Medulla oblongata (tissue), 1 donor: Measurements from ENCODE around the gene PRSS36.
"Not testable (repeated sequence)": the region's sequence is repeated elsewhere in the genome, so short reads cannot be mapped to it uniquely, and the experiment has no call there.

ENCODE experiments used
- DNase-seq: peaks from one replicate; pipeline ENCODE4 v3.0.0-alpha.2; 2015; ENCODE audit errors: extremely low spot score

Gene PRSS36

DNA sequence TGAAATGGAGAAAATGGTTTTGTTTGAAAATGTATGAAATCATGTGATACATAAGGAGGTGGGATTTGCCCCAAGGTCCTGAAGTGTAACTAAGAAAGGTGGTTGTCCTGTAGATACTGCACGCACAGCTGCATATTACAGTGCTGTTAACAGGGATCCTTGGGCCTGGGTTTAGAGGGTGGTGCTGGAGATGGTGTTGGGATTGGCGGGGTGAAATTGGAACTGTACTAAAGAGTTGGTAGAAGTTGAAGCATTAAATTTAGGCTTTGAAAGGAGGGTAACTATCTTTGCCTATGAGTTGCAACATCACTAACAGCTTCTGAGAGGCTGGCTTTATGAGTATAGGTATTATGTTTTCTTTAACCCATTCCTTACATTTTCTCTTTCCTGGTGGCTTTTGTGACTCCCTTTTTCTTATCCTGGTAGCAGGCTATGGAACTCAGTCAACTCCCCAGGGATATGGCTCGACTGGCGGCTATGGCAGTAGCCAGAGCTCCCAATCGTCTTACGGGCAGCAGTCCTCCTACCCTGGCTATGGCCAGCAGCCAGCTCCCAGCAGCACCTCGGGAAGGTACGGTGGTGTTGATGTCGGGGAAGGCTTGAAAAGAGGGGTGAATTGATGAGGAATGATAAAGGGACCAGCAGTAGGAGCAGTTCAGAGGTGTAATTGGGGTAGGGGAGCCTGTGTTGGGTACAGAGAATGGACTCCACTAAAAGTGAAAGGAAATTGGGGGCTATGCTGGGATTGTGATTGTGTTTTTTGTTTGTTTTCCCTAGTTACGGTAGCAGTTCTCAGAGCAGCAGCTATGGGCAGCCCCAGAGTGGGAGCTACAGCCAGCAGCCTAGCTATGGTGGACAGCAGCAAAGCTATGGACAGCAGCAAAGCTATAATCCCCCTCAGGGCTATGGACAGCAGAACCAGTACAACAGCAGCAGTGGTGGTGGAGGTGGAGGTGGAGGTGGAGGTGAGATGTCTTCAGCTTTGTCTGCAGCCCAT is 33.9 kb upstream of the PRSS36 start:
- no peak for DNase-seq

DNA sequence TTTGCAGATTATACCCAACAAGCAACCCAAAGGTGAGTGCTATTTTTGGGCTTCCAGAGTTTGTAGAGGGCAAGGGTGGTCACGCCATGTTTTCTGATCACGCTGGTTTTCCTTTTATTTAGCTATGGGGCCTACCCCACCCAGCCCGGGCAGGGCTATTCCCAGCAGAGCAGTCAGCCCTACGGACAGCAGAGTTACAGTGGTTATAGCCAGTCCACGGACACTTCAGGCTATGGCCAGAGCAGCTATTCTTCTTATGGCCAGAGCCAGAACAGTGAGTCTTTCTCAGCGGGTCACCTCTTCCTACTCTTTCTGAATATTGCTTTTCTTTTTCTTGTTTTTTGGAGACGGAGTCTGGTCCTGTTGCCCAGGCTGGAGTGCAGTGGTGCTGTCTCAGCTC is 32.5 kb upstream of the PRSS36 start:
- no peak for DNase-seq

DNA sequence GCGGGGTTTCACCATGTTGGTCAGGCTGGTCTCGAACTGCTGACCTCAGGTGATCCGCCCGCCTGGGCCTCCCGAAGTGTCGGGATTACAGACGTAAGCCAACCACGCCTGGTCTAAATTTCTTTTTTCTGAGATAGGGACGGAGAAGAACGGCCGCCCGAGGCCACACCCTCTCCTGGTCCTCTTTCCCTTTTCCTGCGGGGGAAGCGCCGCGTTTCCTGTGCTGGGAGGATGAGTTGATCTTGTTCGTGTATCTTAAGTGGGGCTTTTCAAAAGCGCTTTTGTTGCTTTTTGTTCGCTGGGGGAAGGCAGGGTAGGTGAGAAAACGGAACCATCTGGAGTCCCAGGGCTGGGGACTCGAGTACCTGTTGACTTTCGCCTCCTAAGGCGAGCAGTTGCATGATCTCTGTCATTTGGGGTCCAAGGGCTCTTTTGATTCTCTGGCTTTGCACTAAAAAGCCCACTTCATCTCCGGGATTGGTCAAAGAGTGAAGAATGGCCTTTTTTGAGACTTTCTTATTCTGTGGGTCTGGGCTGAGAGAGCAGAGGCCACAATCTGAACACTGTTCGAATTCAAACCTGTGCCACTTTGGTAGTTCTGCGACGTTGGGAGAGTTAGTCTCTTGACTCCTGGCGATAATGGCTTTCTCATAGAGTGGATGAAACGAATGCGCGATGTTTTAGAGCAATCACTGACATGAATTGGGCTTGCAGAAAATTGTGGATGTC is 31.4 kb upstream of the PRSS36 start:
- peak; percentile 26 for DNase-seq

DNA sequence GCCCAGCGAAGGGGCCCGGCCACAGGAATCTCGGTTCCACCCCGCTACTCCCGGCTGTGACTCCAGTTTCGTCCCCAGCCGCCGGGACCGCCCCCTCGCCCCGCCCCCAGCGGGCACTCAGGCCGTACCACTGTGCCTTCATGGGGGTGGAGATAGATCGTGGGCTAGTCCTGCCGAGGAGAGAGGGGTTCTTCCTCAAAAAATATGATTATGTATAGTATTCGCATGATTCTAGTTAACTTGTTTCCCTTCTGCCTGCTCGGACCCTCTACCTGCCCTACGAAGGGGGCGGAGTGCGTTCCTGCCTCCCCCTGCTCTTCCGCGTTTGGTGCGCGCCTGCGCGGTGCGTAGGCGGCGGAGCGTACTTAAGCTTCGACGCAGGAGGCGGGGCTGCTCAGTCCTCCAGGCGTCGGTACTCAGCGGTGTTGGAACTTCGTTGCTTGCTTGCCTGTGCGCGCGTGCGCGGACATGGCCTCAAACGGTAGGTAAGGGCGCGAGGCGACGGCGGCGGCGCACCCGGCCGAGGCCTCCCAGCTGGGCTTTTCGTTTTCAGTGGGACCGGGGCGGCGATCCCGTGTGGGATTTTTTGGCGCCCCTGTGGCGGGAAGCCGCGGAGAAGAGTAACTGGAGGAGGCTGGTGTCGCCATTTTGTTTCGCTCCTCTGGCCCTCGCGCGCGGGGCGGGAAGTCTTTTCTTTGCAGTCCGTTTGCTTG is 30.0 kb upstream of the PRSS36 start, which contains the start of gene FUS:
Gene FUS, plus strand, starts transcription at position 393 of the 713 bp plus-strand sequence. Its CDS starts 76 bp downstream, at position 469.
- peak; percentile 96 for DNase-seq

DNA sequence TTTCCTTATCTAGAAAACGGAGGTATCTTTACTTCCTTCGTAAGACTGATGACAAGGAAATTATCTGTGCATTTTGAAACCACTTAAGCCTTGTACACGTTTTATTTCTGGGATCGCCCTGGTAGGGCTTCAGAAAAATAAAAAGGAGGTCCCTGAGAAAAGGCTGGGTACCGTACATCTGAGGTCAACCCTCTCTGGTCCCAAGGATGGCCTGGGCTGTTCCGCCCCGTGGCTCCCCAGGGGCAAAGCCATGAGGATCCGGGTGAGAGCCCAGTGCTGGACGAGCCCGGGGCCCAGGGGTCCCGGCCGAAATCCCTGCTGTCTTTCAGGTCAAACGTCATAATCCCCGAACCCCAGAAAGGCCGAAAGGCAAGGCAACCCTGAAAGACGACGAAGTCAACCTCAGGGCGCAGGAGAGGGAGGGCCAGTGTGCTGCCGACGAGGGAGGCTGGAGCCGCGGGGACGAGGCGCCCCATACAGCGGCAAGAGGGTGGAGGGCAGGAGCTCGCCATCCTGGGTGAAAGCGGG is 29.4 kb upstream of the PRSS36 start:
- peak; percentile 14 for DNase-seq

DNA sequence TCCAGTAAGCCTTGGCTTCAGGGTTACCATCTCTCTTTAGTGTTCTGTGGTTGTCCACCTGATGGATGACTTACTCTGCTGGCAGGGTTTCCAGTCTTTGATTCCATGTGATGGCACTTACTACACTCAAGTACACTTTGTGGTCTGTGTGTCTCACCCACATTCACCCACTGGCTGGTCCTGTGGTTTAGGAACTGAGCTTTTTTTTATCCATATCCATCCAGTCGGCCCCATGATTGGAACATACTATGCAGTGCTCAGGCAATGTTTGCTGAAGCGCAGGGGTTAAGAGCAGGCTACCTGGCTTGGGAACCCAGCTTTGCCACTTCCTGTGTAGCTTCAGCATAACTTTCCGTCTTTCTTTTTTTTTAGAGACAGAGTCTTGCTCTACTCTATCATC is 27.3 kb upstream of the PRSS36 start:
- no peak for DNase-seq

DNA sequence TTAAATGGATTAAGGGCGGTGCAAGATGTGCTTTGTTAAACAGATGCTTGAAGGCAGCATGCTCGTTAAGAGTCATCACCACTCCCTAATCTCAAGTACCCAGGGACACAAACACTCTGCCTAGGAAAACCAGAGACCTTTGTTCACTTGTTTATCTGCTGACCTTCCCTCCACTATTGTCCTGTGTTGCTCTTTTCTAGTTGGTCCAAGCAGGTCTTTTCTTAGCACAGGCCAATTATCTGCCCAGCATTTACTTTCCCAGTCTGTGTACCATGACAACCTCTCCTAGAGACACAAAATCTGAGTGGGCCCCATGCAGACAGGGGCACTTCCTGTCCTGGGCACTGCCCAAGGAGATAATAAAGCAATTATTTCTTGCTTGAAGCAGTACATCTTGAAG is 20.2 kb upstream of the PRSS36 start:
- not testable (repeated sequence) for DNase-seq

DNA sequence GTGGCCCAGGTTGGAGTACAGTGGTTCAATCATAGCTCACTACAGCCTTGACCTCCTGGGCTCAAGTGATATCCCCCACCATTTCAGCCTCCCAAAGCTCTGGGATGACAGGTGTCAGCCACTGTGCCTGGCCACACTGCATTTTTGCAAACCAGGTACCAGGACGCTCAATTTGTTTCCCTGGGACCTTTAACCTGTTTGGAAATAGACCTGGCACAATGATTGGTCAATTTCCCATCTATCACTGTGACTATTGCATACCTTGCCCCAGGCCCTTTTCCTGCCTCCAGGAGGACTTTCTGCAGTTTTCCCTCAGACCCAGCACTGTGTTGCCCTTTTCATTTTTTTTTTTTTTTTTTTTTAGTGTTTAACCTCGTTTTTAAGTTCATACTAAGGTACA is 19.0 kb upstream of the PRSS36 start:
- no peak for DNase-seq

DNA sequence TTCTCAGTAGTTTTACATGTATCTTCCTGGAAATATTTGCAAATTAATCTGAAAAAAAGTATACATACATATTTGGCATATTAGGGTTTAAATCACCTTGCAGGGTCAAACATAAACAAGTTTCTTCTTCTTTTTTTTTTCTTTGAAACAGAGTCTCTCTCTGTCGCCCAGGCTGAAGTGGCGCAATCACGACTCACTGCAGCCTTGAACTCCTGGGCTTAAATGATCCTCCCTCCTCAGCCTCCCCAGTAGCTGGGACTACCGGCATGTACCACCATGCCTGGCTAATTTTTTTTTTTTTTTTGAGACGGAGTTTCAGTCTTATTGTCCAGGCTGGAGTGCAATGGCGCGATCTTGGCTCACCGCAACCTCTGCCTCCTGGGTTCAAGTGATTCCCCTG is 17.4 kb upstream of the PRSS36 start:
- DNase-seq = no peak

DNA sequence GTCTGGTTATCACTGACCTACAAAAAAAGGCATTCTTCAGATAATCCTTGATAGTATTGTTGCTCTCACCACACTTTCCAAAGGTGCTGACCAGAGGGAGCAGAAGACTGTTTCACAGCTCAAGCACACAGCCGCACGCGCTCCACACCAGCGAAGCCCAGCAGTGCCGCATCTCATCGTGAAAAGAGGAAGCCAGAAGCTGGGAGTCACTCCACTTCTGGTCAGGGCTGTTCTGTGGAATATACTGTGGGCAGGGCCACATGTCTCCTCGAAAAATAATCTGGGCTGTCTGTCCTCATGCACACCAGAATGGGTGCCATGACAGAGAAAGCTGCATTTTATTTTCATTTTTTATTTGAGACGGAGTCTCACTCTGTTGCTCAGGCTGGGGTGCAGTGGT is 7.3 kb upstream of the PRSS36 start:
- DNase-seq = peak; percentile 40

DNA sequence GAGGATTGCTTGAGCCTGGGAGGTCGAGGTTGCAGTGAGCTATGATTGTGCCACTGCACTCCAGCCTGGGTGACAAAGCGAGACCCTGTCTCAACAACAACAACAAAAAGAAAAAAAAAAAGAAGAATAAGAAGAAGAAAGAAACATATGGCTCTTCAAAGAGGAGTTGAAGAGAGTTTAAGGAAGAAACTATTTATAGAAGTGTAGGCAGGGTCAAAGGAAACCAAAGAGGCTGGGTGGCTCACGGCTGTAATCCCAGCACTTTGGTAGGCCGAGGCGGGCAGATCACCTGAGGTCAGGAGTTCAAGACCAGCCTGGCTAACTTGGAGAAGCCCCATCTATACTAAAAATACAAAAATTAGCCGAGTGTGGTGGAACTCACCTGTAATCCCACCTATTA is 1.1 kb upstream of the PRSS36 start:
- DNase-seq = not testable (repeated sequence)

DNA sequence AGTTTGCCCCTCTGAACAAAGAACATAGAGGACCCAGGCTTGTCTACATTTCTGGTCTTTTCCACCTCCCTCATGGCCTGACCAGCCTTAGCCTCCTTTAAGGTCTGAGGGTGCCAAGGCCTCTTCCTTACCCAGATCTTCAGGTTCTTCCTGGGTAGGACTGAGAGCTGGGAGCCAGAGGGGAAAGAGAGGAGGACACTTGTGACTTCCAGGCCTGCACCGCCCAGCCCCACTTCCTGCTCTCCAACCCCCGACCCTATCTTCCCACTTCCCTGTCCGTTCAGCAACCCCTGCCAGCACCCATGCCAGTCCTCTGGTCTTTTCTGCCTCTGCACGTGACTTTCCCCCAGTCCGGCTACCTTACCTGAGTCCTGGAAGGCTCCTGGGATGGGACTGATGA is 534 bp downstream of the PRSS36 start:
- no peak for DNase-seq

DNA sequence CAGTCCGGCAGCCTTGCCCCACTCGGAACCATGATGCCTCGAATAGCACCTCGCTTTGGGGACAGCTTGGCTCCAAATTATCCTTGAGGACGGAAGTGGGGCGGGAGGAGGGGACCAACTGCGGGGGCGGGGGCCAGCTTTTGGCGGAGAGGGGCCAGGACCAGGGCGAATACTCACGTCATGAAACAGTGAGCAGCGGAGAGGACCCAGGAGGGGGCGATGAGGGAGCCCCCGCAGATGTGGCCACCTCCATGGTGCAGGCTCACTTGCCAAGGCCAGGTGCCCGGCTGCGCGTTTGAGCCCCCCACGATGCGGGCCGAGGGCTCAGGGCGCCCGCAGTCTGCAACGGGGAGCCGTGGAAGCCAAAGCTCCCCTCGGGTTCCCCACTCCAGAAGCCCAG is 970 bp downstream of the PRSS36 start:
- no peak for DNase-seq

DNA sequence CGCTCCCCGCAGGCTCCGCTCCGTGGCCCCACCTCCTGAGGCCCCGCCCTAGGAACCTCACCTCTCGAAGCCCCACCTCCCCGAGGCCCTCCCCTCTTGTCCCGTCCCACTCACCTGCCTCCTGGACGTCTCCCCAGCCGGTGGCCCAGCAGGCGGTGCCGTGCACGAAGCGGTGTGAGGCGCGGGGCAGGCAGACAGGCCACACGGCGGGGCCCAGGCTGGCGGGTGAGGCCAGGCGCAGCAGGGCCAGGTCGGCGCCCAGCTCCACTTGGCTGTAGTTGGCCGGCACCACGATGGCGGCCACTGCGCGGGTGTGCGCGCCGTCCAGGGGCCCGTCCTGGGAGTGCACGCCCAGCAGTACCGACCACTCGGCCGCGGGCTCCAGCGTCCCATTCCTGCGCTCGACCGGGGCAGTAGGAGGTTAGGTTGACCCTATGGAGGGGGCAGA is 1.6 kb downstream of the PRSS36 start:
- DNase-seq = no peak

DNA sequence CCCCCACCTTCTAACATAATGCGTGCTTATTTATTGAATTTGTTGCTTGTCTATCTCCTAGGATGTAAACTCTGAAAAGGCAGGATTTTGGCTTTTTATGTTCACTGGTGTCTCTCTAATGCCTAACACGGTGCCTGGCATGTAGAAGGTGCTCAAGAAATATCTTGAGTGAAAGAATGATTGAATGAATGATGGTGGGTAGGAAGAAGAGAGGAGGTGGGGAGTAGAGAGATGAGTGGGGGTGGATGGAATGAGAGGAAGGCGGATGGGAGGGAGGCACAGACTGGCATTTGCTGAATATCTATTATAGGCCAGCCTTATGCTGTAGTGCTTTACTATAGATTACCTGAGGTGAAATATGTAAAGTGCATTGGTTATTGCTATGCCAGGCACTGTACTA is 2.3 kb downstream of the PRSS36 start:
- no peak for DNase-seq

DNA sequence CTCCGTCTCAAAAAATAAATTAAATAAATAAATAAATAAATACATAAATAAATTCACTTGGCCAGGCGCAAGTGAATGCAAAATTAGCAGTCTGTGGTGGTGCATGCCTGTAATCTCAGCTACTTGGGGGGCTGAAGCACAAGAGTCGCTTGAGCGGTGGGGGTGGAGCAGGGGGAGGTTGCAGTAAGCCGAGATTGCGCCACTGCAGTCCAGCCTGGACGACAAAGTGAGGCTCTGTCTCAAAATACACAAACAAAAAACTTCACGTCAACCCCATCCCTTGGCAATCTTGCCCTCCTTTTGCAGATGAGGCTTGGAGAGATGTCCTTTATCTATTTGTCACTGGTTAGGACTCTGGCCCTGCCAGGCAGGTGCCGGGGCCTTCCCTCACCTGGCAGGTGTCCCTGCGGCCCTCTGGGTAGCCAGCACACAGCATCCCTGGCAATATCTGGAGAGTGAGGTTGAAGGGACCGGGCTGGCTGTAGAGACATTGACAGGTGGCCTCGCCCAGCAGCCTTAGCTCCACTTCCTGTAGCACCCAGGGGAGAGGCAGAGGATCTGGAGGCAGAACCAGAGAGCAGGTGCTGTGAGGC is 4.4 kb downstream of the PRSS36 start:
- no peak for DNase-seq

DNA sequence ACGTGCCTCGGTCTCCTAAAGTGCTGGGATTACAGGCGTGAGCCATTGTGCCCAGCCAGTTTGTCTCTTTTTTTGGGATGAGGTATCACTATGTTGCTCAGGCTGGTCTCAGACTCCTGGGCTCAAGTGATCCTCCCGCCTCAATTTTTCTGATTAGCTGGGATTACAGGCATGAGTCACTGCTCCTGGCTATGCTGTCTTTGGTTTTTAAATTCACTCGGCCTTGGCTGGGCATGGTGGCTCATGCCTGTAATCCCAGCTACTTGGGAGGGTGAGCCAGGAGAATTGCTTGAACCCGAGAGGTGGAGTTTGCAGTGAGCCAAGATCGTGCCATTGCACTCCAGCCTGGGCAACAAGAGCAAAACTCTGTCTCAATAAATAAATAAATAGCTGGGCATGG is 5.4 kb downstream of the PRSS36 start:
- DNase-seq = not testable (repeated sequence)

DNA sequence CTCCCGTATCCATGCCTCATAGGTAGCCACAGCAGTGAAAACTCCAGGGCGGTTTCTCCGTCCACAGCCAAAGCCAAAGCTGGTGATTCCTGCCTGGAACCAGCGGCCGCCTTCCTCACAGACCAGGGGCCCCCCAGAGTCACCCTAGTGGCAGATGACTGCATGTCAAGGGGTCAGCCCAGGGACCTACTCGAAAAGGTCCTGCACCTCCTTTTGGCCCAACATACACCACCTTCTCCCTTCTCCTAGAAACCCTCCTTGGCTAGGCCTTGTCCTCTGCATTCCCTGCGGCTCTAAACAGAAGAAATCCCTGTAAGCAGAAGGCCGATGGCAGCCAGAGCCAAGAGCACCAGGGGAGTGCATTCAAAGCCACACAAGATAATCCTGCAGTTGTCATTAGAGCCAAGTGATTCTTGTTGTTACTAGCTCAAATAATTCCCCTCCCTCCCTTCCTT is 6.1 kb downstream of the PRSS36 start:
- no peak for DNase-seq

DNA sequence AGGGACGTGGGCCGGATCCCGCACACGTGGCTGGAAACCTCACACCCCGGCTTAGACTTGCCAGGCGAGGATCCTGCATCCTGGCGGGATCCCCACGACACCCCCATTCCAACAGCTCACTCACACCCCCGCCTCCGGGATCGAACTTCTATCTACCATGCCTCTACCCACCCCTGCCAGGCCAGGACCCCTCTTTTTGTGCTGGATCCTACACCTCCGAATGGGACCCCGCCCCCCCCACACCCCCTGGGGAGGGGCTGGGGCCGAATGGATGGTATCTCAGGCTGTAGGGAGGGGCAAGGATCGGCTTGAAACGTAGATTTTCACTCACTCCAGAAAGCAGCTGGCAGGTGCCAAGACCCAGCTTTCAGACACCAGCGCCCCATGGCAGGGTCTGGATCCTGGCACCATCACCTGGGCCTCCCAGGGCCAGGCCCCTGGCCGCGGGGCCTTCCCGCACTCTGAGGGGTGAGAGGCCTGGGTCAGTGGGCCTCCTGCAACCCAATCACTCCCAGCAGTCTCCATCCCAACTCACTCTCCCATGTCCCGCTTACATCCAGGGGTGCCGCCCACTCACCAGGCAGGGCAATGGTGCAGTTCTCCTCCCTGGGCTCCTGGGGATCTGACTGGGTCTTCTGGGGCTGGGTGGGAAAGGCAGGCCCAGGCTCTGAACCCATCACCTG is 6.7 kb downstream of the PRSS36 start:
- no peak for DNase-seq

DNA sequence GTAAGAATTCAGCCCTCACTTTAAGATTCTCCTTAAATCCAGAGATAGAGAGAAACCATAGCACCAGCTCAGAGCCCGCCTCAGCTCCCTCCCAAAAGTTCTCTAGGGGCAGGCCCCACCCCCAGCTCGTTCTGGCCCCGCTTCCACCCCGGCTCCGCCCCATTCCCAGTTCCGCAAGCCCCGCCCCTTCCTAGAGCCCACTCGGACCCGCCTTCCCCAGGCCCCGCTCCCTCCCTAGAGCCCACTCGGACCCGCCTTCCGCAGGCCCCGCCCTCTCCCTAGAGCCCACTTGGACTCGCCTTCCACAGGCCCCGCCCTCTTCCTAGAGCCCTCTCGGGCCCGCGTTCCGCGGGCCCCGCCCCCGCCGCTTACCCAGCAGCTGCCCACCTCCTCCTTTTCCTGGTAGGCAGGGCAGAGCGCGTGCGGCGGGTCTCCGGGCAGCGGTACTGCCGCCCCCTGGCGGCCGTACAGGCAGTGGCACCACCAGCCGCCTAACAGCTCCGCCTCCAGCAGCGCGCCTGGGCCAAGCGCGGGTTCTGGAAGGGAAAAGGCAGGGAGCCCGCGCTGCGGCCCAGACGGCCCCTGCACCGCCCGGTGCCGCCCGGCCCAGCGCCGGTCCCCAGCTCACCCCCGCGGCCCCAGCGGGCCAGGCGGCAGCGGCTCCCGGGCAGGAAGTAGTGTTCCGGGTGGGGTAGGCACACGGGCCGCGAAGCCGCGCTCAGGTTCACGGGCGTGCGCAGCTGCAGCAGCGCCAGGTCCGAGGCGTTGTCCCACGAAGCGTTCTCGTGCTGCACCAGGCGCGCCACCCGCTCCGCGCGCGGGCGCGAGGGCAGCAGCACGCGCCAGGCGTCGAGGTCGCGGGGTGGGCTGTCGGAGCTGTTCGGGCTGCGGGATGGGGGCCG is 7.5 kb downstream of the PRSS36 start:
- DNase-seq = peak; percentile 98
